Rectal smooth muscle tissue (tissue), 1 donor: ENCODE measurements around the gene NXPE3.

ENCODE experiments used
- H3K27ac ChIP-seq: one replicate; pipeline ENCODE4 v1.7.0; 2013; ENCODE audit warnings: low read depth, low read length, inconsistent platforms
- H3K27me3 ChIP-seq: one replicate; pipeline ENCODE4 v1.7.0; 2013; ENCODE audit warnings: low read length; ENCODE audit not compliant: control insufficient read depth, insufficient read depth
- H3K36me3 ChIP-seq: one replicate; pipeline ENCODE4 v1.7.0; 2013; ENCODE audit warnings: low read length; ENCODE audit not compliant: control insufficient read depth, insufficient read depth
- H3K4me1 ChIP-seq: one replicate; pipeline ENCODE4 v1.7.0; 2013; ENCODE audit warnings: low read length; ENCODE audit not compliant: control insufficient read depth, insufficient read depth
- H3K4me3 ChIP-seq: one replicate; pipeline ENCODE4 v1.7.0; 2013; ENCODE audit warnings: low read length
- H3K9ac ChIP-seq: one replicate; pipeline ENCODE4 v1.7.0; 2013; ENCODE audit warnings: low read length

Gene NXPE3

DNA sequence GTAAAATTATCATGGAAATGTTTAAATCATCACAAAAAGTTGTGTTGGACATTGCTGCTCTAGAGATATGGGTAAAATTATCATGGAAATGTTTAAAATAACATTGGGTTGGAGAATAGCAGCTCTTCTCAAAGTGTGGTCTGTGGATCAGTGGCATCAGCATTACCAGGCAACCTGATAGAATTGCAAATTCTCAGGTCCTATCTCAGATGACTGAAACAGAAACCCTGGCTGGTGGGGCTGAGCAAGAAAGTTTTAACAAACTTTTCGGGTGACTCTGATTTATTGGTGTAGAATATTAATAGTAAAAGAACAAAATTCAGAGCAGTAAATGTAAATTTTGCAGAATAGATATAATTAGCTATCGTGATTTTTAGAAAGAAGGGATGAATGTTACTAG is 28.9 kb downstream of the NXPE3 start:
- H3K4me3 ChIP-seq, result no peak overlapping the region
- no peaks in the 10 kb centered on the region for H3K27me3 ChIP-seq
- no peak overlapping the region for H3K27ac ChIP-seq
- peaks cover 9% of the 10 kb centered on the region for H3K4me1 ChIP-seq
- H3K9ac ChIP-seq, result no peak overlapping the region
- no peaks in the 10 kb centered on the region for H3K36me3 ChIP-seq

DNA sequence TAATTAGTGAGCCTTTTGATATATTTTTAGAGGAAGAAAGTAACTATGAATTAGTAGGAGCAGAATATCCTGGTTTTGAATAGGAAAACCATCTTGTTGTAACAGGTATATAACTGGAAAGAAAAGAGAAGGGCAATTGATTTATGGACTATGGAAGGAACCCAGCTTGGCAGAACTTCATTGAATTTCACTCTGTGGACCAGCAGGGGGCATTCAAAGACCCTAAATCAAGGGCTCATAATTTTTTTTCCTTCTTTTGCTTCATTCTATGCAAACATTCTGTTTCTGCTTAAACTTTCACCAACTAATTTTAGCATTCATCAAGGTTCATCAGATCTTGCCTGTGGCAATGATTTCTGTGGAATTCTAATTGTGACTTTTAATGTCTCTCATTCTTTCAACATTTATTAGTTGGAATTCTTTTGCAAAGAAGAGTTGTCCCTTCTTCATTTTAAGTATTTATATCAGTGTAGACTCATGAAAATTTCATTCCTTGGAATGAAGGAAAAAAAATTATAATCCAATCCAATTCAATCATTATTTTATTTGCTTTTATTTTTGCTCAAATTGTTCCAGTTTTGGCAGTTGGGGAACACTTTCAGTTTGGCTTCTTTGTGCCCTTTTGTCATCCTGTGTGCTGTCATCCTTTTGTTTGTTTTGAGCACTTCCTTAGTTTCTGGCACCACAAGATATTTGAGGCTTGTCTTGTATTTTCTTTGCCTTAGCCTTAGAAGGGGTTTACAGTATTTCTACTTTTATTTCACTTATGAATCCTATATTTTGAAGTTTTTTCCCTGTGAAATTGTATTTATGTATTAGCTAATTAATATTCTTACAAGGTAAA is 30.4 kb downstream of the NXPE3 start:
- peaks cover 9% of the 10 kb centered on the region for H3K4me1 ChIP-seq
- H3K27me3 ChIP-seq, result no peaks in the 10 kb centered on the region
- no peaks in the 10 kb centered on the region for H3K36me3 ChIP-seq
- no peak overlapping the region for H3K9ac ChIP-seq
- no peak overlapping the region for H3K4me3 ChIP-seq
- peak overlapping the region; percentile 23 for H3K27ac ChIP-seq

DNA sequence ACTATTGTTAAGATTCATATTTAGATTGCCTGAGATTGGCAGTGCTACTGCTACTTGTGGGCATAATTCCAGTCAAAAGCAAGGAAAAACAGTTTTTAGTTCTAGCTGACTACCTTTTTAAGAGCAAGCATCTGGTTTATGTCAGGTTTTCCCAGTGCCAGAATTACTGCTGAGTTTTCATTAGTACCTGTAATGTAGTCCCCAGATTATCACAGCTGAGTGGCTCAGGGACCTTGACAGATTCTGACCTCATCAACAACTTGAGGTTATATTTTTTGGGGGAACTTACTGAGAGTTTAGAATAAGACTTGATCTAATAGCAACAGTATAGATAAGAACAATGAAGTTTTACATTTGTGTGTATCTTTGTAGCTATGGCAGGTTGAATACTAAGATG is 31.0 kb downstream of the NXPE3 start:
- H3K4me3 ChIP-seq, result no peak overlapping the region
- H3K36me3 ChIP-seq, result no peaks in the 10 kb centered on the region
- peak overlapping the region; percentile 46 for H3K27ac ChIP-seq
- no peak overlapping the region for H3K9ac ChIP-seq
- no peaks in the 10 kb centered on the region for H3K27me3 ChIP-seq
- H3K4me1 ChIP-seq, result peaks cover 9% of the 10 kb centered on the region

DNA sequence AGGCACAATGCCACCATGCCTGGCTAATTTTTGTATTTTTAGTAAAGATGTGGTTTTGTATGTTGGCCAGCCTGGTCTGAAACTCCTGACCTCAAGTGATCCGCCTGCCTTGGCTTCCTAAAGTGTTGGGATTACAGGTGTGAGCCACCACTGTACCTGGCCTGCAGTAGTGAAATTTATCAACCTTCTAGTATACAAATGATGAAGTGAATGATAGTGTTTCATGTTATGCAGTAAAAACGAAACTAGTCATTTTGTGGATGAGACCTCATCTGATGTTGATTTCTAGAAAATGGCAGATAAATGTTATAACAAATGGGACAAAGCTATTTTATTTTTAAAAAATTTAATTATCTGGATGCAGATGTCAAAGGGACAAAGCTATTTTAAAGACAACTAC is 32.9 kb downstream of the NXPE3 start:
- no peak overlapping the region for H3K4me3 ChIP-seq
- peaks cover 9% of the 10 kb centered on the region for H3K4me1 ChIP-seq
- no peak overlapping the region for H3K27ac ChIP-seq
- no peaks in the 10 kb centered on the region for H3K36me3 ChIP-seq
- H3K9ac ChIP-seq, result no peak overlapping the region
- no peaks in the 10 kb centered on the region for H3K27me3 ChIP-seq

DNA sequence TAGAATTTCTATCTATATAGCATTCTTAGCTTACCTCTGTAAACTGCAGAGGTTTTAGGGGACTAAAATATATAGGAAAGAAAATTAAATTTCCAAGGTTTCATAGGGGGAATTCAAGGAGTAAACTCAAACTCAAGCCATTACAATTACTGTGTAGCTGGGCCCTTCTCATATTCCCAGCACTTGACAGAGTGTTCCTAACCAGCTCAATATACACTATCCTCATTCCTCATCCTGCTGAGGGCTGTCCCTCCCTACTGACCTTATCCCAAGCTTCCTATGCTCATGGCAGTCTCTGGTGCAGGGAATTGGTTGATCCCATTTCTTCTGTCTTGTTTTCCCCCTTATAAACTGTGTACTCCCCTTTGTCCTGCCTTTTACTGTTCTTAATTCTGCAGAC is 33.9 kb downstream of the NXPE3 start:
- Histone ChIP-seq H3K27me3 (no peaks in the 10 kb centered on the region), H3K27ac (no peak overlapping the region), H3K36me3 (no peaks in the 10 kb centered on the region), H3K4me3 (no peak overlapping the region), H3K4me1 (peaks cover 9% of the 10 kb centered on the region), H3K9ac (no peak overlapping the region)

DNA sequence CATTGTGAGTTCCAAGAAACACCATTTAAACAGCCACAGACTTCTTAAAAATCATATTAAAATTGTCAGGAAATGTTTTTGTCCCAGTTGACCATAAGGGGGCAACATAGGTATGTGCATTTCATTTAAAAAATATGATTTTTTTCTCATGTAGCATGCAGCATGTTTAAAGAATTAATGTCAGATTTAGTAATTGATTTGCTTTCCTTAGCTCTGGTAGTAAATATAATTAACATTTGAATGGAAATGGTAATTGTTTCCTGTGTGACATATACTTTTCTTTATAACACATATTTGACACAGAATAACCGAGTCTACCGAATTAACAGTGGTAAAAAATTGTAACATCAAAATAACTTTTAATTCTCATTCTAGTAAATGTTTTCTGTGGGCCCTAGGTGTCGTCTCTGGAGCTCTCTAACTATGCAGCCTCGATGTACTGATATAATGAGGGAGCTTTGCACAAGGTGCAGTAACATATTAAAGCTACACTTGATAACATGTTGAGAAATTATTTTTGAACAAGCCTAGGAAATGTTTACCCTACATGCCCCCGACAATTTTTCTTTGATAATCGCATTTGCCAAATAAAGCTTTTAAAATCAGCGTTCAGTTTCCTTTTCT is 34.9 kb downstream of the NXPE3 start:
- Histone ChIP-seq H3K9ac (no peak overlapping the region), H3K27ac (no peak overlapping the region), H3K27me3 (no peaks in the 10 kb centered on the region), H3K4me3 (no peak overlapping the region), H3K36me3 (no peaks in the 10 kb centered on the region), H3K4me1 (peaks cover 9% of the 10 kb centered on the region)

DNA sequence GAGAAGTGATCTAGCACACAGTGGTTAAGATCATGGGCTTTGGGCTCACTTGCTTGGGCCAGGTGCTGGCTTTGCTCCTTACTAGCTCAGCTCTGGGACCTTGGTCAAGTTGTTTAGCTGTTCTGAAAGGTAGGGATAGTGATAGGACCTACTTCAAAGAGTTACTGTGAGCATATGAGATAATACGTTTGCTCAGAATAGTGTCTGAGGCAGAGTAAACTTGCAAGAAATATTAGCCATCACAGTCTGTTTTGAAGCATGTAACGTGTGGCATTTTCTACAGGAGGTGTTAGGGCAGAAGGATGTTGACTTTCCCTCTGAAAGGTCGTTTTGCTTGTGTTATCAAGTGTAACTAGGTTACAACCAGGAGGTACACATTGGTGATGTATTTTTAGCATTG is 35.8 kb downstream of the NXPE3 start:
- H3K27me3 ChIP-seq, result no peaks in the 10 kb centered on the region
- H3K9ac ChIP-seq, result no peak overlapping the region
- H3K4me1 ChIP-seq, result peaks cover 3% of the 10 kb centered on the region
- no peak overlapping the region for H3K27ac ChIP-seq
- H3K4me3 ChIP-seq, result no peak overlapping the region
- H3K36me3 ChIP-seq, result no peaks in the 10 kb centered on the region

DNA sequence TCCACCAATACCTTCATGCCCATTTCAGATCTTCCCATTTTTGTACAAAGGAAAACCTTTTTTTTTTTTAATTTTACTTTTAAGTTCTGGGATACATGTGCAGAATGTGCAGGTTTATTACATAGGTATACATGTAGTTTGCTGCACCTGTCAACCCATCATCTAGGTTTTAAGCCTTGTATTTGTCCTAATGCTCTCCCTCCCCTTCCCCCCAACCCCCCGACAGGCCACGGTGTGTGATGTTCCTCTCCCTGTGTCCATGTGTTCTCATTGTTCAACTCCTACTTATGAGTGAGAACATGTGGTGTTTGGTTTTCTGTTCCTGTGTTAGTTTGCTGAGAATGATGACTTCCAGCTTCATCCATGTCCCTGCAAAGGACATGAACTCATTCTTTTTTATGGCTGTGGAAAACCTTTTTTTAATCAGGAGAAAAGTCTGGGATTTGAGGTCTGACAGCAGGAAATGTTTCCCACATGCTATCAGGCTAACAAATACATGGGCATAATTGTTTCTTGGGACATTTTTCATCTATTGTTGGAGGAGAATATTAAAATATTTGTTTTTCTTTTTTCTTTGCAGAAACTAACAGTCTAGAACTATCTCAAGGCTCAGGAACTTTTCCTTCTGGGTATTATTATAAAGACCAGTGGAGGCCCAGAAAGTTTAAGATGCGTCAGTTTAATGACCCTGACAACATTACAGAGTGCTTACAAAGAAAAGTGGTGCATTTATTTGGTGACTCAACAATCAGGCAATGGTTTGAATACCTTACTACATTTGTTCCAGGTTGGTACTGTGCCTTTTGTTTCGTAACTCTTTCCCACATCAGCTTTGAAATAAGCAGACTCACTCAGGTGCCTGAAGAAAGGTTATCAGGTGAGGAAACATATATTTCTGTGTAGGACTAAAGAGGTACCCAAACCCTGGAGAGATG is 37.5 kb downstream of the NXPE3 start:
- Histone ChIP-seq H3K4me1 (no peaks in the 10 kb centered on the region), H3K36me3 (peaks cover 3% of the 10 kb centered on the region), H3K9ac (no peak overlapping the region), H3K27me3 (no peaks in the 10 kb centered on the region), H3K27ac (no peak overlapping the region), H3K4me3 (no peak overlapping the region)

DNA sequence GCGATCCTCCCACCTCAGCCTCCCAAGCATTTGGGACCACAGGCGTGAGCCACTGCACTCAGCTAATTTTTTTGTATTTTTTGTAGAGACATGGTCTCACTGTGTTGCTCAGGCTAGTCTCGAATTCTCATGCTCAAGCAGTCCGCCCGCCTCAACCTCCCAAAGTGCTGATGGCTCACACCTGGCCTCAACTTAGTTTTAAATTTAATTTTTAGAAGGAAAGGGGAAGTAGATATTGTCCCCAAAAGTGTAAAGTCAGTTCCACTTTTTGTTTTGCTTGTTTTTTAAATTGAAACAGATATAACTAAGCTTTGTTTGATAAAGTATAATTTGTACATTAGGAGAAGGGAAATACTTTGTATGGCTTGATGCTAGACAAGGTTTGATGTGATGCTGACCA is 39.0 kb downstream of the NXPE3 start:
- H3K9ac ChIP-seq, result no peak overlapping the region
- H3K4me1 ChIP-seq, result no peaks in the 10 kb centered on the region
- peaks cover 5% of the 10 kb centered on the region for H3K36me3 ChIP-seq
- no peak overlapping the region for H3K4me3 ChIP-seq
- H3K27ac ChIP-seq, result no peak overlapping the region
- H3K27me3 ChIP-seq, result no peaks in the 10 kb centered on the region

DNA sequence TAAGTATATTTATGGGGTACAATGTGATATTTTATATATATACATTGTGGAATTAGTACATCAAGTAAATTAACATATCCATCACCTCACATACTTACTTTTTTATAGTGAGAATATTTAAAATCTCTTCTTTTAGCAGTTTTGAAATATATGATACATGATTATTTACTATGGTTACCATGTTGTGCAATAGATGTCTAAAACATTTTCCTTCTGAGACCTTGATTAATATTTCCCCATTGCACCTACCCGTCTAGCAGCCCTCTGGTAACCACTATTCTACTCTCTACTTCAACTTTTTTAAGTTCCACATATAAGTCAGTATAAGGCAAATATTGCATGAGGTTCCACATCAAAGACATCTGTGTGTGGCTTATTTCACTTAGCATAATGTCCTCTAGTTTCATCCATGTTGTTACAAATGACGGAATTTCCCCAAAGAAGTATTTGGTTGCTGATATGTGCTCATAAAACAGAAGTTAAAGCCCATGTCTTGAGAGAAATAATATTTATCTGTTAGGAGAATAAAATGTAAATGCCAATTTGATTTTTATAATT is 40.7 kb downstream of the NXPE3 start:
- Histone ChIP-seq H3K4me3 (no peak overlapping the region), H3K27me3 (no peaks in the 10 kb centered on the region), H3K9ac (no peak overlapping the region), H3K27ac (no peak overlapping the region), H3K36me3 (peaks cover 5% of the 10 kb centered on the region), H3K4me1 (no peaks in the 10 kb centered on the region)

DNA sequence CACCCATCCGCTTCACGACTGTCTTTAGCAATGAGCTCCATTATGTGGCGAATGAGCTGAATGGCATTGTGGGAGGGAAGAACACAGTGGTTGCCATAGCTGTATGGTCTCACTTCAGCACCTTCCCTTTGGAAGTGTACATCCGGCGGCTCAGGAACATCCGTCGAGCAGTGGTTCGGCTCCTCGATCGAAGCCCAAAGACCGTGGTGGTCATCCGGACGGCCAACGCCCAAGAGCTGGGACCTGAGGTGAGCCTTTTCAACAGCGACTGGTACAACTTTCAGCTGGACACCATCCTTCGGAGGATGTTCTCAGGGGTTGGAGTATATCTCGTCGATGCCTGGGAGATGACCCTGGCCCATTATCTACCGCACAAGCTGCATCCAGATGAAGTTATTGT is 42.5 kb downstream of the NXPE3 start:
- Histone ChIP-seq H3K4me3 (no peak overlapping the region), H3K9ac (no peak overlapping the region), H3K27me3 (no peaks in the 10 kb centered on the region), H3K27ac (no peak overlapping the region), H3K4me1 (peaks cover 3% of the 10 kb centered on the region), H3K36me3 (peaks cover 5% of the 10 kb centered on the region)

DNA sequence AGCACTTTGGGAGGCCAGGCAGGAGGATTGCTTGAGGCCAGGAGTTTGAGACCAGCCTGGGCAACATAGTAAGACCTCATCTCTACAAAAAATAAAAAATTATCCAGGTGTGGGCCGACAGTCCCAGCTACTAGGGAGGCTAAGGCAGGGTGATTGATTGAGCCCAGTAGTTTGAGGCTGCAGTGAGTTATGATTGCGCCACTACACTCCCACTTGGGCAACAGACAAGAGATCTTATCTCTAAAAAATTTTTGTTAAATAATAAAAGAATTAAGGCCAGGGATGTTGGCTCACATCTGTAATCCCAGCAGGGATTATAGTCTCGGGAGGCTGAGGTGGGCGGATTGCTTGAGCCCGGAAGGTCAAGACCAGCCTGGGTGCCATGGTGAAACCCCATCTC is 44.5 kb downstream of the NXPE3 start:
- H3K9ac ChIP-seq, result no peak overlapping the region
- no peak overlapping the region for H3K27ac ChIP-seq
- H3K36me3 ChIP-seq, result peaks cover 5% of the 10 kb centered on the region
- H3K4me1 ChIP-seq, result peaks cover 5% of the 10 kb centered on the region
- H3K4me3 ChIP-seq, result no peak overlapping the region
- no peaks in the 10 kb centered on the region for H3K27me3 ChIP-seq
